ENCODE data around the gene SLC22A23.

SLC22A23 gene

DNA sequence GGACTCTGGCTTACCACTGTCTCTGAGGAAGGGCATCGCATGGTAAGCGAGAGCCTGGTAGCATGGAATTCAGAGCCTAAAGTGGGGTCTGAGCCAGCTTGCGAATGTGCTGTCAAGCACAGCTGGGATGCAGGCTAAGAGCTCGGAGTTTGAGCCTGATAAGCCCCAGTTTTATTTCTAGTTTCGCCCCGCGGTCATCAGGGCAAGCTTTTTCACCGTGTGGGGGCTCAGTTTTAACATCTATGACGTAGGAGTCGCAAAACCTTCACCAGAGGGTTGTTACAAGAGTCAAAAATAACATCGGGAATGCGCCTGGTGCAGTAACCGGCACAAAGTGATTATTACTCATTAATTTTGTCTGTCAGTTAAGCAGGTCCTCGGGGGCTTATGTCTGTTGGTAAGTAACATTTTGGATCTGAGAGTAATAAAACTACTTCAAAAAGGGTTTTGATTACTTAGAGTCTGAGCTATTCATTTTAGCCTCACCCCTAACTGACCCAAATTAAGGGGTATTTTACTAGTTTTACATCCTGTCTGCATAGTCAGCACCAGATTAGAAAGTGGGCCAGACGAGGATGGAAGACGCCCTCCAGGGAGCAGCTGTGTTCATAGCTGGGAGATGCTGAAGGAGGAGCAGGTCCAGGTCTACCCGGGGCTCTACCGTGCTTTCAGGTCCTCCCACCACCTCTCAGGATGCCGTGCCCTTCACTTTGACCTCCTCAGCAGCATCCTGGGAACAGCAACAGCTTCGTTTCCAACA, 29.7 kb downstream of the SLC22A23 start:
- no peak overlapping the region for H3K9ac ChIP-seq (ENCODE audit: low read depth, low read length)
- H3K36me3 ChIP-seq (ENCODE audit: insufficient read depth, low read length) = no peaks in the 10 kb centered on the region
- H3K9me3 ChIP-seq (ENCODE audit: insufficient read depth, low read depth, low read length) = no peaks in the 10 kb centered on the region
- WGBS = 89% methylated on average over 20 of the region's 20 CpGs
- H3K27me3 ChIP-seq (ENCODE audit: insufficient read depth, low read length) = no peaks in the 10 kb centered on the region
- no peak overlapping the region for H3K27ac ChIP-seq (ENCODE audit: low read depth, low read length)
- H3K4me1 ChIP-seq (ENCODE audit: insufficient read depth, low read length) = peaks cover 48% of the 10 kb centered on the region
- no peak overlapping the region for H3K4me3 ChIP-seq (ENCODE audit: low read length)

DNA sequence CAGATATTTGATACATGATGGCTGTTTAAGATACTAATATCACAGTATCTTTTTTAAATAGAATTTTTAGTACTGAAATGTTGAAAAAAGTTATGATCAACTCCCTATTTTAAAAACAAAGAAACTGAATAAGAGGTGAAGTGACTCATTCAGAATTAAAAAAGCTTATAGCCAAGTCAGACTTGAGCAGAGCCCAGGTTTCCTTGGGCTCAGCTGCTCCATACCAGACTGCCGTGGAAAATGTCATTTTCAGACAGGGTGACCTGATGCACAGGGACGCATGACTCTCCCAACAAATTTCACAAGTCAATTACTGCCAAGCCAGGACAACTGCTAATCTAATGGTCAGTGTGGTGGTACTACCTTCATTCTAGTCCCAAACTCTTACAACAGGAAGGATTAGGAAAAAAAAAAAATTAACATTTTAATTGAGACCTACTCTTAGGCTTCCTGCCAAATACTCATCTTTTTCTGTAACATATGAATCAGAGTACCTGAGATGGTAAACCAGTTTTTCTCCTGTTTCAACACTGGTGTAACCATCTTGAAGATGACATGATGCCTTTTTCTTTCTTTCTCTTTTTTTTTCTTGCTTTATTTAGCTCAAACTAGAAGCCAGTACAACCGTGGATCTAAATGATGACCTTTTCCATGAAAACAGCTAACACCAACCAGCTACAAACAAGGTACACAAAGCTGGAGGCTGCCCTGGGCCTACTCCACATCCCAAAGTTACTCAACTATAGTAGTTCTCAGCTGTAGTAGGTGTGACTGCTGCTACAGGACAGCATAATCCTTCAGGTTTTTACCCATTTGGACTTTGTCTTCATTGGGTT, 30.5 kb downstream of the SLC22A23 start:
- peaks cover 56% of the 10 kb centered on the region for H3K4me1 ChIP-seq (ENCODE audit: insufficient read depth, low read length)
- H3K9me3 ChIP-seq (ENCODE audit: insufficient read depth, low read depth, low read length) = no peaks in the 10 kb centered on the region
- H3K27me3 ChIP-seq (ENCODE audit: insufficient read depth, low read length) = no peaks in the 10 kb centered on the region
- no peak overlapping the region for H3K27ac ChIP-seq (ENCODE audit: low read depth, low read length)
- 87% methylated on average over 3 of the region's 3 CpGs for WGBS
- no peaks in the 10 kb centered on the region for H3K36me3 ChIP-seq (ENCODE audit: insufficient read depth, low read length)
- no peak overlapping the region for H3K9ac ChIP-seq (ENCODE audit: low read depth, low read length)
- H3K4me3 ChIP-seq (ENCODE audit: low read length) = no peak overlapping the region

DNA sequence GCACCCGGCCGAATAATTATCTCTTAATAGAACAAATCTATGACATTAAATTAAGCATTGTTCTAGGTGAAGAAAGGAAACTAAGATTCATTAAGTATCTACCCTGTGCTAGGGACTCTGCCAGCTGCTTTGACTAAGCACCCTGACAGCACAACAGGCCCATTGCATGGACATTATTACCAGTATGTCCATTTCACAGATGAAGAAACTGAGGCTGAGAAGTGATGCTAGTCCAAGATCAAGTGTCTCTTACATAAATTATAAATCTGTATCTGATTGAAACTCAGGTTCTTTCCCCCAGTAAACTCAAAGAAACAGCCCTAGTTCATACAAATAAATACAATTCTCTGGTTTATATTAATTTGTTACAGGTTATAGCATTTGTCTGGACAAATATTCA, 31.3 kb downstream of the SLC22A23 start:
- Histone ChIP-seq H3K36me3 (ENCODE audit: insufficient read depth, low read length) (no peaks in the 10 kb centered on the region), H3K9ac (ENCODE audit: low read depth, low read length) (no peak overlapping the region), H3K9me3 (ENCODE audit: insufficient read depth, low read depth, low read length) (no peaks in the 10 kb centered on the region), H3K4me1 (ENCODE audit: insufficient read depth, low read length) (peaks cover 63% of the 10 kb centered on the region), H3K27ac (ENCODE audit: low read depth, low read length) (no peak overlapping the region), H3K27me3 (ENCODE audit: insufficient read depth, low read length) (no peaks in the 10 kb centered on the region), H3K4me3 (ENCODE audit: low read length) (no peak overlapping the region)
- WGBS = 90% methylated on average over 2 of the region's 2 CpGs

DNA sequence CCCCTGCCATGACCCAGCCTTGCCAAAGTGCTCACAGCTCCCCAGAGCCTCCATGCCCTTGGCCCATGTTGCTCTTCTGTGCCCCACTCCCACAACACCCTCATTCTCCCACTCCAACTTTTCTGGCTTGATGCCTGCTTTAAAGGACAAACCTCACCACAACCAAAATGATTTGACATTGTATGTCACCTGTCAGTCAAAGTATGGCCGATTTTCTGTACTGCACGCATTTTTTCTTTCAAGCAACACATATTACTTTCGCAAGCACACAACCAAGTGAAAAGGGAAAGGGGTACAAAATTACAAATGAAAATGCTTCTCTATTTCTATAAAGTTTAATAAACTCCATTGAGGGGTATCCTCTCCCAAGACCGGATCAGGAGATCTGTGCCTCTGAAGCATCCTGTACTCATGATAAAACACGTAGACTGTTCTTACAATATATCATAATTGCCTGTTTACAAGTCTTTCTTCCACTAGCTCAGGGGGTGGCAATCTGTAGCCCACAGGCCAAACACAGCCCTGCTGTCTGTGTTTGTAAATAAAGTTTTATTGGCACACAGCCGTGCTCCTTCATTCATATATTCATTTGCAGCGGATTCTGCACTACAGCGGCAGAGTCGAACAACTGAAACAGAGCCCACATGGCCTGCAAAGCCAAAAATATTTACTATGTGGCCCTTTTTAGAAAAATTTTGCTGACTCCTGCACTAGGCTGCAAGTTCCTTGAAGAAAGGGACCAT, 32.5 kb downstream of the SLC22A23 start:
- Histone ChIP-seq H3K27me3 (ENCODE audit: insufficient read depth, low read length) (no peaks in the 10 kb centered on the region), H3K4me3 (ENCODE audit: low read length) (no peak overlapping the region; the same call in 1 of the 2 replicates), H3K9me3 (ENCODE audit: insufficient read depth, low read depth, low read length) (no peaks in the 10 kb centered on the region), H3K27ac (ENCODE audit: low read depth, low read length) (peak overlapping the region; percentile 57), H3K4me1 (ENCODE audit: insufficient read depth, low read length) (peaks cover 75% of the 10 kb centered on the region), H3K36me3 (ENCODE audit: insufficient read depth, low read length) (no peaks in the 10 kb centered on the region), H3K9ac (ENCODE audit: low read depth, low read length) (peak overlapping the region; percentile 11; the same call in 1 of the 2 replicates)
- 85% methylated on average over 8 of the region's 9 CpGs for WGBS

DNA sequence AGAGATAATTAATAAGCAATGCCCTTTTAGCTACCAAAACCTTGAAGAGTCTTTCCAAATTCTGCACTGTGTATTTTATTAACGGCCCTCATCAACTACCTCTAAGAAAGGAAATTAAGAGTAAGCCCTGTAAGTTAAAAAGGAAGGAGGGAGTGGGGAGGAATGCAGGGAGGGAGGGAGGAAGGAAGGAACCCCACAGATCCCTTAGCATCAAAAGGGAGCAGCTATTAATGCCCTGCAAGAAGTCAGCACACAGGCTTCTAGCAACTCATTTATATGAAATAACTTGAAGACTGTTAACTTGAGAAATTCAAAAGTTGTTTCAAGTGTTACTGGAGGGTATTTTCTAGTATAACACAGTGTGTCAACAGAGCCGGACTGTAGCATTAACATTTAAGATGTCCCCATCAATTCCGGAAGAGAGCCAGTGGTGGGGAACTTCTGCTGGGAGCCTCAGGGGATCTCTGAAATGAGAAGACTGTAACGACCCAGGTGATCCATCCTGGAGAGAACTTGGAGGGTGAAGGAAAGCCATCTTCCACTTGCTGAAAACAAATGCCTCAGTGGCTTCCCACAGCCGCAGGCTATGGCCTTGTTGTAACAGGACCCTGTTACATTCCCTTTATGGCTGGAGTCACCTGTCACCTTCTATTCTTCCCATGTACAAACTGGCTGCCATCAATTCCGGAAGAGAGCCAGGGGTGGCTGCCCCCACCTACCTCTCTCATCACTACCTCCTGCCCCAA, 33.2 kb downstream of the SLC22A23 start:
- peak overlapping the region; percentile 6; the same call in 1 of the 2 replicates for H3K9ac ChIP-seq (ENCODE audit: low read depth, low read length)
- H3K4me1 ChIP-seq (ENCODE audit: insufficient read depth, low read length) = peaks cover 78% of the 10 kb centered on the region
- peak overlapping the region; percentile 9 for H3K4me3 ChIP-seq (ENCODE audit: low read length)
- H3K36me3 ChIP-seq (ENCODE audit: insufficient read depth, low read length) = no peaks in the 10 kb centered on the region
- no peaks in the 10 kb centered on the region for H3K27me3 ChIP-seq (ENCODE audit: insufficient read depth, low read length)
- H3K9me3 ChIP-seq (ENCODE audit: insufficient read depth, low read depth, low read length) = no peaks in the 10 kb centered on the region
- 9% methylated on average over 5 of the region's 6 CpGs for WGBS
- H3K27ac ChIP-seq (ENCODE audit: low read depth, low read length) = peak overlapping the region; percentile 57

DNA sequence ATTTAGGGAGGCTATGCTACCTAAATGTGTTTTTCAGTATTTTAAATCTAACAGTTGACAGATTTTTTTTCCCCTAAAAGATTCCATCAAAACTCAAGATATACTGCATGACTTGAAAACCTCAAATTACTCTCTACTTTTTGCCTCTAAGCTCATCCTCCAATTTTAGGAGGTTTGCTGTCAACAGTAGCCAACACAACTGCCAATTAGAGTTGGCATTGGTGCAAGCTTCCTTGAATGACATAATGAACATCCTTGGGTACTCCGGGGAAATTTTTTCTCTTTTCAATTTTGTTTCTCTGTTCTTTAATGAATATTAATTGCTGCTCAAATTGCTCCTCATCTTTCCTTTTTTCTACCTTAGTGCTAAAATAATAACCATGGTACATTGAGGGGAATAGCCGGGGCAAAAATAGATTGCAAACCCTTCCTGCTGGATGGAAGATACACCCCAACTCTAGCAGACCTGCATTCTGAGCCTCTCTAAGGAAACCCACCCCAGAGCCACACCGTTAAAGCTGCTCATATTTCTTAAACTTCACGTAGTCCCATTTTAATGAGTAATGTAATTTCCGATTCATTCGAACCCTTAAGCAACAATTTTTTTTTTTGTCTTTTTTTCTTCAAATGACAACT, 34.3 kb downstream of the SLC22A23 start:
- no peaks in the 10 kb centered on the region for H3K36me3 ChIP-seq (ENCODE audit: insufficient read depth, low read length)
- peaks cover 87% of the 10 kb centered on the region for H3K4me1 ChIP-seq (ENCODE audit: insufficient read depth, low read length)
- peak overlapping the region; percentile 18; the same call in 1 of the 2 replicates for H3K9ac ChIP-seq (ENCODE audit: low read depth, low read length)
- H3K27me3 ChIP-seq (ENCODE audit: insufficient read depth, low read length) = no peaks in the 10 kb centered on the region
- no peak overlapping the region for H3K4me3 ChIP-seq (ENCODE audit: low read length)
- WGBS = 52% methylated on average over 6 of the region's 6 CpGs
- peak overlapping the region; percentile 50 for H3K27ac ChIP-seq (ENCODE audit: low read depth, low read length)
- H3K9me3 ChIP-seq (ENCODE audit: insufficient read depth, low read depth, low read length) = no peaks in the 10 kb centered on the region

DNA sequence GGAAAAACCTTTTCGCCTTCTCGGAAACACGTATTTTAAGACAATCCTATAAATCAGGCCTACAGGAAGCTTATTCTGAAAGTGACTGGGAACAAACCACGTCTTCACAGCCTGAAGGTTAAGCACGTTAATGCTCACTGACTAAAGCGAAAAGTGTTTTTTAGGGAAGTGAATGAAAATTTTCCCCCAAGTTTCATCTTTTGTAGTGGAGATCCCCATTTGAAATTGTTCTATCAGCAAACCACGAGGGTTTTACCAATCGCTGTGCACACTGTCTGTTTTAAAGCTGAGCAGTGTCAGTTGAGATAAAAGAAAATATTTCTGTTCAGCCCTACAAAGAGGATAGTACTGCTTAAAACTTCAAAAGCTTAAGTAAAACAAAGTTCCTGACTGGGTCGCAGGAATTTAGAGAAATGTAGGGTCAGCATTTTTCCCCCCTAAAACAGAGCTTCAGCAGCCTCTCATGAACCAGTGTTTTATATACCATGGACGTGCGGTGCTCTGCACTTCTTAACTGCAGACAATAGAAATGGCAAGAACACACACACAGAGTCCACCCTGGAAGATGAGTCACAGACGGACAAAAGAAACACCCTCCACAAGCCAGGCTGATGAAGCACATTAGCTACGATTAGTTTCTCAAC, 34.9 kb downstream of the SLC22A23 start:
- no peaks in the 10 kb centered on the region for H3K36me3 ChIP-seq (ENCODE audit: insufficient read depth, low read length)
- H3K9me3 ChIP-seq (ENCODE audit: insufficient read depth, low read depth, low read length) = no peaks in the 10 kb centered on the region
- peaks cover 87% of the 10 kb centered on the region for H3K4me1 ChIP-seq (ENCODE audit: insufficient read depth, low read length)
- peak overlapping the region; percentile 5; the same call in 1 of the 2 replicates for H3K9ac ChIP-seq (ENCODE audit: low read depth, low read length)
- no peak overlapping the region for H3K4me3 ChIP-seq (ENCODE audit: low read length)
- WGBS = 48% methylated on average over 13 of the region's 13 CpGs
- no peaks in the 10 kb centered on the region for H3K27me3 ChIP-seq (ENCODE audit: insufficient read depth, low read length)
- peak overlapping the region; percentile 50 for H3K27ac ChIP-seq (ENCODE audit: low read depth, low read length)

DNA sequence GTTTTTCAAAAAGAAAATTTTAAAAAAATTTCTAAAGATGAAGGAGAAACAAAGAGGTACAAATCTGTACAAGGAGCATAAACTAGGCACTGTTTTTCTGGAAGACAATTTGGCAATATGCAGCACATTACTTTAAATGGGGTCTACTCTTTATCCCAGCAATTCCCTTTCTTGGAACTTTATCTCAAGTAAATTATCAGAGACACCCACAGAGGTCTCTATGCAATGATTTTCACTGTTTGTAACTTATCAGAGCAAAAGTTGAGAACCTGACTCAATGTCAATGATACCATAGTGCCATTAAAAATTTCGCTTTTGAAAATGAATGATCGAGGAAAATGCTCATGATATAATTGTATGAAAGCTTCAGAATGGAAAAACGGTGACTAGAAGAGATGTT, 35.7 kb downstream of the SLC22A23 start:
- Histone ChIP-seq H3K4me3 (ENCODE audit: low read length) (no peak overlapping the region), H3K9me3 (ENCODE audit: insufficient read depth, low read depth, low read length) (no peaks in the 10 kb centered on the region)
- 87% methylated on average over 3 of the region's 3 CpGs for WGBS

DNA sequence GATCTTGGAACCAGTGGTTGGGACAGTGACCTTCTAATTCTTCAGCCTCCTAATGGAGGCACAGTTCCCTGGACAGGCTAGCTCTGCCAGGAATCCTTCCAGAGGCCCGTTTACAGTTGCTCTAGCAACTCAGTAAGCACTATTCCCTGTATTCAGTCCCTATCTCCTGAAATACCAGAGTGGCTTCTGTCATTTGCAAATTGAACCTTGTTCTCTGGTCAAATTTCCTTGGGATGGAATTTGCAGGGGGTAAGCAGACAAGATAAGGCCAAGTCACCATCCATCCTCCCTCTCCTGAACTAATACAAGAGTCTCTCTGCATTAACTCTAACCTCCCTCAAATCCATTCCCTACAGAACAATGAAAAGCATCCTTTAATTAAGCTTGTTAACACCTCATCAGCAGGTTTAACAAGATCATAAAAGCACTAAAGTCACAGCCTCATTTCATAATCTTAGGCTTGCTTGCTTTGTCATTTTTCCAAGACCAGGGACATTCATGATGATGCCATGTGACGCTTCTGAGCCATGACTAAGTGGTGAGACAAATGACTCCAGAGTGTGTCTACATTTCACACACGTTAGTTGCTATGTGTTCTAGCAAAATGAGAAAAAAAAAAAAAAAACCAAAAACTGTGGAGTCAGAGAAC, 37.1 kb downstream of the SLC22A23 start:
- Histone ChIP-seq H3K4me1 (ENCODE audit: insufficient read depth, low read length) (peaks cover 86% of the 10 kb centered on the region), H3K9me3 (ENCODE audit: insufficient read depth, low read depth, low read length) (no peaks in the 10 kb centered on the region), H3K27ac (ENCODE audit: low read depth, low read length) (no peak overlapping the region; the same call in 1 of the 2 replicates), H3K9ac (ENCODE audit: low read depth, low read length) (no peak overlapping the region), H3K27me3 (ENCODE audit: insufficient read depth, low read length) (no peaks in the 10 kb centered on the region), H3K4me3 (ENCODE audit: low read length) (no peak overlapping the region), H3K36me3 (ENCODE audit: insufficient read depth, low read length) (no peaks in the 10 kb centered on the region)
- 82% methylated on average over 3 of the region's 3 CpGs for WGBS

More for the DNA sequence above, 35.7 kb downstream of the SLC22A23 start:
- H3K36me3 ChIP-seq (ENCODE audit: insufficient read depth, low read length) = no peaks in the 10 kb centered on the region
- H3K27me3 ChIP-seq (ENCODE audit: insufficient read depth, low read length) = no peaks in the 10 kb centered on the region
- H3K4me1 ChIP-seq (ENCODE audit: insufficient read depth, low read length) = peaks cover 82% of the 10 kb centered on the region
- H3K27ac ChIP-seq (ENCODE audit: low read depth, low read length) = no peak overlapping the region
- H3K9ac ChIP-seq (ENCODE audit: low read depth, low read length) = no peak overlapping the region
